GM23338 (cell line): Measurements from ENCODE around the gene COL4A6. TPM values are rescaled to one million over a fixed set of nuclear protein-coding genes. Genes with fewer than 3 reads are reported as not detected.

Experiments
- ATAC-seq: fragments of 200-7000 bp; cut with Tn5 transposase; 3 replicates; pipeline ENCODE4 v1.9.1; 2020
- DNase-seq: peaks from one replicate; pipeline ENCODE4 v3.0.0-alpha.2; 2015; ENCODE audit warnings: low spot score
- H2AFZ ChIP-seq: fragments of 200-600 bp; sonication (generic); 2 replicates; pipeline ENCODE4 v1.8.0; 2016; ENCODE audit warnings: antibody characterized with exemption, mild to moderate bottlenecking, moderate library complexity
- H3F3A ChIP-seq: fragments of 200-600 bp; sonication (generic); replicated peaks from 2 replicates; pipeline ENCODE4 v1.8.0; 2017; ENCODE audit warnings: antibody characterized with exemption, mixed run types, low read depth
- H3K27ac ChIP-seq: fragments of 200-600 bp; sonication (generic); 2 replicates; pipeline ENCODE4 v1.6.1; 2016; ENCODE audit warnings: low read depth
- H3K27me3 ChIP-seq: fragments of 200-600 bp; sonication (generic); 2 replicates; pipeline ENCODE4 v1.8.0; 2016; ENCODE audit warnings: mild to moderate bottlenecking, mixed run types, moderate library complexity; ENCODE audit not compliant: insufficient read depth
- H3K36me3 ChIP-seq: fragments of 200-600 bp; sonication (generic); 2 replicates; pipeline ENCODE4 v1.8.0; 2016; ENCODE audit warnings: mild to moderate bottlenecking; ENCODE audit not compliant: insufficient read depth
- H3K4me1 ChIP-seq: fragments of 200-600 bp; sonication (generic); 2 replicates; pipeline ENCODE4 v1.8.0; 2016; ENCODE audit warnings: mild to moderate bottlenecking, moderate library complexity; ENCODE audit not compliant: insufficient read depth
- H3K4me2 ChIP-seq: fragments of 200-600 bp; sonication (generic); 2 replicates; pipeline ENCODE4 v1.7.1; 2017; ENCODE audit warnings: mixed run types
- H3K4me3 ChIP-seq: fragments of 200-600 bp; sonication (generic); 2 replicates; pipeline ENCODE4 v1.6.1; 2016; ENCODE audit warnings: mixed run types
- H3K79me2 ChIP-seq: fragments of 200-600 bp; sonication (generic); replicated peaks from 2 replicates; pipeline ENCODE4 v1.8.0; 2017; ENCODE audit warnings: mild to moderate bottlenecking; ENCODE audit not compliant: insufficient read depth
- H3K9me2 ChIP-seq: fragments of 200-600 bp; sonication (generic); 2 replicates; pipeline ENCODE4 v1.8.0; 2017; ENCODE audit not compliant: insufficient read depth
- H4K20me1 ChIP-seq: fragments of 200-600 bp; sonication (generic); replicated peaks from 2 replicates; pipeline ENCODE4 v1.8.0; 2017; ENCODE audit warnings: mild to moderate bottlenecking; ENCODE audit not compliant: insufficient read depth
- H3K27ac Mint-ChIP-seq: 2 replicates; pipeline ENCODE4 v1.8.0; 2020; ENCODE audit warnings: inconsistent platforms, mild to moderate bottlenecking, moderate library complexity, mixed read lengths
- H3K27me3 Mint-ChIP-seq: 3 replicates; pipeline ENCODE4 v1.8.0; 2022; ENCODE audit warnings: low read depth, mild to moderate bottlenecking, moderate library complexity, mixed read lengths, inconsistent platforms; ENCODE audit not compliant: insufficient read depth, poor library complexity
- H3K36me3 Mint-ChIP-seq: 3 replicates; pipeline ENCODE4 v1.8.0; 2021; ENCODE audit warnings: low read depth, mild to moderate bottlenecking, inconsistent platforms, moderate library complexity, mixed read lengths
- H3K4me1 Mint-ChIP-seq: 3 replicates; pipeline ENCODE4 v1.8.0; 2020; ENCODE audit warnings: mild to moderate bottlenecking, inconsistent platforms, mixed read lengths
- H3K4me3 Mint-ChIP-seq: 3 replicates; pipeline ENCODE4 v1.8.0; 2021; ENCODE audit warnings: moderate library complexity, mild to moderate bottlenecking, inconsistent platforms, mixed read lengths
- H3K9me3 Mint-ChIP-seq: 3 replicates; pipeline ENCODE4 v1.8.0; 2020; ENCODE audit warnings: moderate library complexity, mild to moderate bottlenecking, inconsistent platforms, mixed read lengths
- CREB1 ChIP-seq: fragments of 250-450 bp; sonication (Bioruptor Pico); IDR thresholded peaks from 2 replicates; pipeline ENCODE4 v1.5.0; 2020; ENCODE audit warnings: low read depth, mild to moderate bottlenecking, moderate library complexity
- EZH2 ChIP-seq: fragments of 200-600 bp; sonication (generic); IDR thresholded peaks from one replicate; pipeline ENCODE4 v1.8.0; 2017; ENCODE audit warnings: antibody characterized with exemption, mild to moderate bottlenecking, low read depth; ENCODE audit not compliant: unreplicated experiment
- EZH2phosphoT487 ChIP-seq: fragments of 200-600 bp; sonication (generic); IDR thresholded peaks from one replicate; pipeline ENCODE4 v1.8.1; 2018; ENCODE audit warnings: antibody characterized with exemption; ENCODE audit not compliant: unreplicated experiment
- JUNB ChIP-seq: IDR thresholded peaks from one replicate; pipeline ENCODE4 v1.6.1; 2016; ENCODE audit warnings: antibody characterized with exemption; ENCODE audit not compliant: unreplicated experiment
- NANOG ChIP-seq: IDR thresholded peaks from 2 replicates; pipeline ENCODE4 v1.6.1; 2016; ENCODE audit warnings: antibody characterized with exemption, borderline replicate concordance
- REST ChIP-seq: IDR thresholded peaks from one replicate; pipeline ENCODE4 v1.6.1; 2018; ENCODE audit warnings: antibody characterized with exemption; ENCODE audit not compliant: unreplicated experiment
- STAT1 ChIP-seq: IDR thresholded peaks from one replicate; pipeline ENCODE4 v1.6.1; 2016; ENCODE audit warnings: antibody characterized with exemption; ENCODE audit not compliant: unreplicated experiment
- ZNF114 ChIP-seq: fragments of 250-450 bp; sonication (Bioruptor Pico); IDR thresholded peaks from 2 replicates; pipeline ENCODE4 v1.5.0; 2020; ENCODE audit warnings: mild to moderate bottlenecking, moderate library complexity
- polyA plus RNA-seq: library from polyadenylated mRNA; unstranded; fragments of >200 nt; fragmentation: Nextera tagmentation; extraction: Ambion mirVana; gene quantifications from 2 replicates; pipeline ENCODE4 v1.2.1, GENCODE V29; 2016
- total RNA-seq: library from RNA; depleted of rRNA; stranded (reverse); fragments of >200 nt; shearing (Covaris generic); gene quantifications from 2 replicates; pipeline ENCODE4 v1.2.3, GENCODE V29; 2014
- TF ChIP-seq, protein P1 (sequence below): fragments of 250-450 bp; sonication (Bioruptor Pico); IDR thresholded peaks from 2 replicates; pipeline ENCODE4 v1.5.0; 2020; ENCODE audit warnings: mild to moderate bottlenecking, moderate library complexity
- TF ChIP-seq, protein P2 (sequence below): IDR thresholded peaks from 2 replicates; pipeline ENCODE4 v1.6.1; 2016; ENCODE audit warnings: antibody characterized with exemption

The COL4A6 gene
- total and polyA plus RNA-seq, 2 experiments from 2014 or later: 4.1 to 15.2 TPM

DNA sequence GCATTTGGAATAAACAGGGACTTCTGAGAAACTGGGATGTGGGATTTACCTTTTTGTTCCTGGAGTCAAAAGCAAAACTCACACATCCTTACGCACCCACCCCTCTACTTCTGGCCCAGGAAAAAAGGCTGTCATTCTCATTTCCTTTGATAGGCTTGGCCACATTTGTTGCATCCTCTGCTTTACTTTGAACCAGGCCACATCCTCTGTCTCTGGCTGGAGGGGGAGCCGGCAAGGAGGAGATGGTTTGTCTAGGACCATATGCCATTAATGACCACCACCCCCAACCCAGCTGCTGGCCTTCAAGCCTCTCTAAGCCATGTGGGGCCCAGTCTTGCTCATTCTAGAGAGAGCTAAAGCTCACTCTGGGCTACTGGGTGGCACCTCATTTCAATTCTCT lies 282.1 kb downstream of the COL4A6 start (continued):
- TF ChIP-seq REST (no peak), JUNB (no peak), EZH2phosphoT487 (no peak)

- H3K9me3 Mint-ChIP-seq: no peaks in the 10 kb centered on the region
- no peaks in the 10 kb centered on the region for H3K27me3 ChIP-seq
- TF ChIP-seq EZH2phosphoT487: no peak
- no peak for TF ChIP-seq CREB1
- TF ChIP-seq REST: no peak
- TF ChIP-seq, protein P1, sequence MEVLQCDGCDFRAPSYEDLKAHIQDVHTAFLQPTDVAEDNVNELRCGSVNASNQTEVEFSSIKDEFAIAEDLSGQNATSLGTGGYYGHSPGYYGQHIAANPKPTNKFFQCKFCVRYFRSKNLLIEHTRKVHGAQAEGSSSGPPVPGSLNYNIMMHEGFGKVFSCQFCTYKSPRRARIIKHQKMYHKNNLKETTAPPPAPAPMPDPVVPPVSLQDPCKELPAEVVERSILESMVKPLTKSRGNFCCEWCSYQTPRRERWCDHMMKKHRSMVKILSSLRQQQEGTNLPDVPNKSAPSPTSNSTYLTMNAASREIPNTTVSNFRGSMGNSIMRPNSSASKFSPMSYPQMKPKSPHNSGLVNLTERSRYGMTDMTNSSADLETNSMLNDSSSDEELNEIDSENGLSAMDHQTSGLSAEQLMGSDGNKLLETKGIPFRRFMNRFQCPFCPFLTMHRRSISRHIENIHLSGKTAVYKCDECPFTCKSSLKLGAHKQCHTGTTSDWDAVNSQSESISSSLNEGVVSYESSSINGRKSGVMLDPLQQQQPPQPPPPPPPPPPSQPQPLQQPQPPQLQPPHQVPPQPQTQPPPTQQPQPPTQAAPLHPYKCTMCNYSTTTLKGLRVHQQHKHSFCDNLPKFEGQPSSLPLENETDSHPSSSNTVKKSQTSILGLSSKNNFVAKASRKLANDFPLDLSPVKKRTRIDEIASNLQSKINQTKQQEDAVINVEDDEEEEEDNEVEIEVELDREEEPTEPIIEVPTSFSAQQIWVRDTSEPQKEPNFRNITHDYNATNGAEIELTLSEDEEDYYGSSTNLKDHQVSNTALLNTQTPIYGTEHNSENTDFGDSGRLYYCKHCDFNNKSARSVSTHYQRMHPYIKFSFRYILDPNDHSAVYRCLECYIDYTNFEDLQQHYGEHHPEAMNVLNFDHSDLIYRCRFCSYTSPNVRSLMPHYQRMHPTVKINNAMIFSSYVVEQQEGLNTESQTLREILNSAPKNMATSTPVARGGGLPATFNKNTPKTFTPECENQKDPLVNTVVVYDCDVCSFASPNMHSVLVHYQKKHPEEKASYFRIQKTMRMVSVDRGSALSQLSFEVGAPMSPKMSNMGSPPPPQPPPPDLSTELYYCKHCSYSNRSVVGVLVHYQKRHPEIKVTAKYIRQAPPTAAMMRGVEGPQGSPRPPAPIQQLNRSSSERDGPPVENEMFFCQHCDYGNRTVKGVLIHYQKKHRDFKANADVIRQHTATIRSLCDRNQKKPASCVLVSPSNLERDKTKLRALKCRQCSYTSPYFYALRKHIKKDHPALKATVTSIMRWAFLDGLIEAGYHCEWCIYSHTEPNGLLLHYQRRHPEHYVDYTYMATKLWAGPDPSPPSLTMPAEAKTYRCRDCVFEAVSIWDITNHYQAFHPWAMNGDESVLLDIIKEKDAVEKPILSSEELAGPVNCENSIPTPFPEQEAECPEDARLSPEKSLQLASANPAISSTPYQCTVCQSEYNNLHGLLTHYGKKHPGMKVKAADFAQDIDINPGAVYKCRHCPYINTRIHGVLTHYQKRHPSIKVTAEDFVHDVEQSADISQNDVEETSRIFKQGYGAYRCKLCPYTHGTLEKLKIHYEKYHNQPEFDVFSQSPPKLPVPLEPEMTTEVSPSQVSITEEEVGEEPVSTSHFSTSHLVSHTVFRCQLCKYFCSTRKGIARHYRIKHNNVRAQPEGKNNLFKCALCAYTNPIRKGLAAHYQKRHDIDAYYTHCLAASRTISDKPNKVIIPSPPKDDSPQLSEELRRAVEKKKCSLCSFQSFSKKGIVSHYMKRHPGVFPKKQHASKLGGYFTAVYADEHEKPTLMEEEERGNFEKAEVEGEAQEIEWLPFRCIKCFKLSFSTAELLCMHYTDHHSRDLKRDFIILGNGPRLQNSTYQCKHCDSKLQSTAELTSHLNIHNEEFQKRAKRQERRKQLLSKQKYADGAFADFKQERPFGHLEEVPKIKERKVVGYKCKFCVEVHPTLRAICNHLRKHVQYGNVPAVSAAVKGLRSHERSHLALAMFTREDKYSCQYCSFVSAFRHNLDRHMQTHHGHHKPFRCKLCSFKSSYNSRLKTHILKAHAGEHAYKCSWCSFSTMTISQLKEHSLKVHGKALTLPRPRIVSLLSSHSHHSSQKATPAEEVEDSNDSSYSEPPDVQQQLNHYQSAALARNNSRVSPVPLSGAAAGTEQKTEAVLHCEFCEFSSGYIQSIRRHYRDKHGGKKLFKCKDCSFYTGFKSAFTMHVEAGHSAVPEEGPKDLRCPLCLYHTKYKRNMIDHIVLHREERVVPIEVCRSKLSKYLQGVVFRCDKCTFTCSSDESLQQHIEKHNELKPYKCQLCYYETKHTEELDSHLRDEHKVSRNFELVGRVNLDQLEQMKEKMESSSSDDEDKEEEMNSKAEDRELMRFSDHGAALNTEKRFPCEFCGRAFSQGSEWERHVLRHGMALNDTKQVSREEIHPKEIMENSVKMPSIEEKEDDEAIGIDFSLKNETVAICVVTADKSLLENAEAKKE (CRISPR knock-in tag): no peak
- no peak for TF ChIP-seq STAT1
- TF ChIP-seq, protein P2, sequence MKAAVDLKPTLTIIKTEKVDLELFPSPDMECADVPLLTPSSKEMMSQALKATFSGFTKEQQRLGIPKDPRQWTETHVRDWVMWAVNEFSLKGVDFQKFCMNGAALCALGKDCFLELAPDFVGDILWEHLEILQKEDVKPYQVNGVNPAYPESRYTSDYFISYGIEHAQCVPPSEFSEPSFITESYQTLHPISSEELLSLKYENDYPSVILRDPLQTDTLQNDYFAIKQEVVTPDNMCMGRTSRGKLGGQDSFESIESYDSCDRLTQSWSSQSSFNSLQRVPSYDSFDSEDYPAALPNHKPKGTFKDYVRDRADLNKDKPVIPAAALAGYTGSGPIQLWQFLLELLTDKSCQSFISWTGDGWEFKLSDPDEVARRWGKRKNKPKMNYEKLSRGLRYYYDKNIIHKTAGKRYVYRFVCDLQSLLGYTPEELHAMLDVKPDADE: no peak
- no peak for TF ChIP-seq EZH2
- no peak for TF ChIP-seq NANOG
- TF ChIP-seq ZNF114 (CRISPR knock-in tag): no peak
Measured at GRCh38 chrX:108148524-108148923, 289.7 kb downstream of the COL4A6 start.

More at GRCh38 chrX:108148524-108148923, 289.7 kb downstream of the COL4A6 start:
- H3K27ac ChIP-seq: no peak overlapping the region
- no peak overlapping the region for H3K4me3 Mint-ChIP-seq
- no peaks in the 10 kb centered on the region for H3K4me1 Mint-ChIP-seq
- H3K79me2 ChIP-seq: no peaks in the 10 kb centered on the region
- H2AFZ ChIP-seq: no peak overlapping the region
- no peaks in the 10 kb centered on the region for H3K36me3 ChIP-seq
- no peaks in the 10 kb centered on the region for H3K4me1 ChIP-seq
- no peaks in the 10 kb centered on the region for H4K20me1 ChIP-seq
- H3K4me2 ChIP-seq: no peak overlapping the region
- no peaks in the 10 kb centered on the region for H3K9me2 ChIP-seq
- no peaks in the 10 kb centered on the region; the same call in 2 of the 3 replicates for H3K36me3 Mint-ChIP-seq
- H3K27me3 Mint-ChIP-seq: no peaks in the 10 kb centered on the region
- no peak overlapping the region for H3K27ac Mint-ChIP-seq
- no peak for ATAC-seq
- no peak for DNase-seq
- no peak overlapping the region for H3K4me3 ChIP-seq
- no peaks in the 10 kb centered on the region for H3F3A ChIP-seq
